NCI-H510A (cell line): ENCODE measurements around the gene SLC24A4.

Source experiments
- DNase-seq: peaks from one replicate; lab custom pipeline; 2025; lab: John Stamatoyannopoulos, UW

Gene SLC24A4

GRCh38 chr14:92501891-92502351, 179.0 kb downstream of the SLC24A4 start:
- DNase-seq = no peak

GRCh38 chr14:92502541-92503286, 179.7 kb downstream of the SLC24A4 start:
- DNase-seq = no peak

DNA sequence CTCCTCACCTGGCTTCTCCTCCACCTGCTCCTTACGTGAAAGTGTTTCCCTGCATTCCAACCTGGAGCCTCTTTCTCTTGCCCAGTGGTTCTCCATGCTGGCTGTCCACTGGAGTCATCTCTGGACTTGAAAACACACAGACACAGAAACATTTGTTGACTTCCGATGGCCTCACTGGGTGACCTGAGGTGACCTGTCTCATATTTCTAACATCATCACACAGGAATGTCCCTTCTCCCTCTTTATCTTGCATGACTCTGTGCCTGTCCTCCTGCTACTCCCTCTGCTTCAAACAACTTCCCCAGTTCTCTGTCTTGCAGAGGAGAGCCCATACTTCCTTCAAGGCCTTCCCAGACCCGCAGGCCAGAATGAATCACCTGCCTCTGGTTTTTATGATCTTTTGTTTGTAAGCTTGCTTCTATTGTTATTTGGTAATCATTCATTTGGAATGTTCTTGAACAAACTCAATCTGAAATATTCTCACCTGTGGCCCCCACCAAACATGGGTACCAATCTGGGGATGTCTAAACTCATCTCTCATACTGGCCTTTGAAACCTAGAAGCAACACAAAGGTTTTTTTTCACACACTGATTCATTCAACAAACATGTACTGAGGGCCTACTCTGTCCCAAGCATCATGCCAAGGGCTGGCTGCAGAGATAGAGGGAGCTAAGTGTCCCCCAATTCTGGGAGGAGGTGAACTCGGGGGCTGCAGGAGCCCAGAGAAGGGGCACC, 181.0 kb downstream of the SLC24A4 start:
- DNase-seq = no peak

DNA sequence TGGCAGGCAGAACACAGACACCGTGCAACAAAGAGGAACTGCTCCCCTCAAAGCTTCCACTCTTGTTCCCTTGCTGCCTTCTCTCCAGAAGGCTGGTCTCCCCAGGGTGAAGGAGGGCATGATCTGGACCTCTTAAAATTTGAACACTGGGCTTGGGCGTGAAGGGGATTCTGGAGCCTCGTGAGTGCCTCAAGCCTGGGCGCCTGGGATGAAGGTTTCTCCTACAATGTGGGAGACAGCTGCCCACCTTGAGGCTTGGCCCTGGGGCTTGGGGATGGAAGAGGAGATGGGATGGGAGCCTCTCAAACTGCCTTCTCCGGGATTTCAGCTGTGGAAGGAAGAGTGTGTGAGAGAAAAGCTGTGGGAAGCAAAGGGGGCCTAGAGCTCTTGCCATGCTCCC, 182.9 kb downstream of the SLC24A4 start:
- DNase-seq = no peak

DNA sequence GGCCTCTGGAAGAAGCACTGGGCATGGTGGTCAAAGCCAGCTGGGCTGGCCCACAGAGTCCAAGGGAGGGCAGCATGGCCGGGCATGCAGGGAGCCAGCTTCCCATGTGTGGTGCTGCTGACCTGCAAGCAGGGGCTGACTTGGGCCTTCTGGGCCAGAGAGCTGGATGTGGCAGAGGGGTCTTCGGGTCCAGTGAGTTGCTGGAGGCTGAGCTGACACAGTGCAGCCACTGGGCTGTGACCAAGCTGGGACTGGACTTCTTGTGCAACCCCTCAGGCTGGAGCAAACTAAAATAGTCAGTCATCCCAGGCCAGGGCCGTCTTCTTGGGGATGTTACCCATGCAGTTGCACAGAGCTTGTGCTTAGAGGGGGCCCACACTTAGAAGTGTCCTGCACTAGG, 183.3 kb downstream of the SLC24A4 start:
- DNase-seq = no peak

GRCh38 chr14:92507174-92507768, 184.3 kb downstream of the SLC24A4 start:
- peak; percentile 88 for DNase-seq

- DNase-seq = no peak
Measured at GRCh38 chr14:92510972-92511371, 188.0 kb downstream of the SLC24A4 start.

GRCh38 chr14:92511453-92512238, 188.7 kb downstream of the SLC24A4 start:
- no peak for DNase-seq

GRCh38 chr14:92512807-92513203, 189.8 kb downstream of the SLC24A4 start:
- DNase-seq = no peak

- DNase-seq = peak; percentile 23
Measured at GRCh38 chr14:92513204-92513965, 190.4 kb downstream of the SLC24A4 start, which contains the start of gene RIN3. TSS of gene RIN3 (plus strand) at chr14:92513781. CDS start at chr14:92513933, 152 bp downstream.

GRCh38 chr14:92513966-92514843, 191.2 kb downstream of the SLC24A4 start:
- DNase-seq = no peak

- DNase-seq = no peak
Measured at GRCh38 chr14:92514844-92515514, 192.0 kb downstream of the SLC24A4 start.

DNA sequence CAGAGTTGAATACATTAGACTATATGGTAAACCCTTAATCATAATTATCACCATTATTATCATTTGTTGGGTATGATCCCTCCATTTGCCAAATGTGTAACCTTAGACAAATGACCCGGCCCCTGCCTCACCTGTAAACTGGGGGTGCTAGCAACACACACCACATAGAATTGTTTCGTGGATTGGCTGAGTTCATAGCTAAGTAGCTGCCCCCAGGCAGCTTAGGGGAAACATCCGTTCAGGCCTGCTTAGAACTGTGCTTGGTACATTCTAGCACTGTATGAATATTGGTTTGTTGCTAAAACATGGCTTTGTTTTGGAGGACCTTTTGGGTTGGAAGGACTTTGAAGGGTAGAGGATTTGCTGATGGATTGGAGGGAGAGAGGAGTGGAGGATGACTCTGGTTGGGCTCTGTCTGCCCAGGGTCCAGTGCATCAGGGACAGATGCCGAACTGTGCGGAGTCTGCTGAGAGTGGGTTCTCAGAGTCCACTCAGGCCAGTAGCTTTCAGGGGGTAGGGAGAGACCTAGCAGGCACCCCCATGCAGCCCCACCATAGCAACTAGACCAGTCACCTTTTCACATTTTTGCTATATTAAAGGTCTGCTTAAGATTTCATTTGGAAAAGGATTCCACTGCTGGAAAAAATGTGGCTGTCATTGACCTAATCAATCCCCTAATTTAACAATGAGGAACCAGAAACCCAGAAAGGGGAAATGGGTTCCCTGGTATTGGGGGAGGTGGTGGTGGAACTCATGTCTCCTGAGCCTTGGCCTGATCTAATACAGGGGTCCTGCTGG, 192.8 kb downstream of the SLC24A4 start:
- DNase-seq = no peak

- no peak for DNase-seq
Measured at GRCh38 chr14:92516344-92516965, 193.5 kb downstream of the SLC24A4 start.

DNA sequence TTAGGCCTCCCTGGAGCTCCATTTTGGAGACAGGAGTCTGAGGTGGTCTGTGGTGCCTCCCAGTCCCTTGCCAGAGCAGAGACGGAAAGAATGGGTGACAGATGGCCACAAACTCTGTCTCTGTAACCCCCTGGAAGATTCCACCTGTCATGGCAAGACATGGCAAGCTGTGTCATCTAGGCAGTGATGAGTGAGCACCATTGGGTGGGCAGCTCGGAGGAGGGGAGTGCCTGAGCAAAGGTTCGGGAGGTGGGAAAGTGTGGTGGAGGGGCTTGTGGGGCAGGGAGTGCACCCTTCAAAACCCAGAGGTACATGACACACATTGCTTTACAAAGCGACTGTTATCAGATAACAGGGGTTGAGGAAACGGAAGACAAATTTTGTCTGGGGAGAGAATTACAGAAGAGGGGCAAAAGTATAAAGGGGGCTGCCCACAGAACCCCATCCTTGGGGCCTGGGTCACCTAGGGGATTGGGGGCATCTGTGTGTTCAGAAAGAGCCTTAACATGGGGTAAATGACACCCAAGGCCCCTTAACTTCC, 194.1 kb downstream of the SLC24A4 start:
- DNase-seq = no peak

DNA sequence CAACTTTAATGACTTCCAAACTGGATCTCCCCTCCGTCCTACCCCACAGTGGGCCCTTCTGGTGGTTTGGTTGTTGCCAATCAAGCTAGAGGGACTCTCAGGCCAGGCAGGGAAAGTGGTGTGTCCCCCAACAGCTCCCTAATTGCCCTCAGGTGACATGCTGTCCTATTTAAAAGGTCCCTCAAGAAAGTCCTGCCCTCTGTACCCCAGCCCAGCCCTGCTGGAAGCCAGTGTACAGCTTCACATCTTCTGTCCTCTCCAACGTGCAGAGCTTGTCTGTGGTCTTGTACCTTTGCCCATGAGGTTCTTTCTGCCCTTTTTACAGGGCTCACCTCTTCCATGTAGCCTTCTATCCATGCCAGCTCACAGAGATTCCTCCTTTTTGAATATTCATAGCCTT, 194.8 kb downstream of the SLC24A4 start:
- no peak for DNase-seq

DNA sequence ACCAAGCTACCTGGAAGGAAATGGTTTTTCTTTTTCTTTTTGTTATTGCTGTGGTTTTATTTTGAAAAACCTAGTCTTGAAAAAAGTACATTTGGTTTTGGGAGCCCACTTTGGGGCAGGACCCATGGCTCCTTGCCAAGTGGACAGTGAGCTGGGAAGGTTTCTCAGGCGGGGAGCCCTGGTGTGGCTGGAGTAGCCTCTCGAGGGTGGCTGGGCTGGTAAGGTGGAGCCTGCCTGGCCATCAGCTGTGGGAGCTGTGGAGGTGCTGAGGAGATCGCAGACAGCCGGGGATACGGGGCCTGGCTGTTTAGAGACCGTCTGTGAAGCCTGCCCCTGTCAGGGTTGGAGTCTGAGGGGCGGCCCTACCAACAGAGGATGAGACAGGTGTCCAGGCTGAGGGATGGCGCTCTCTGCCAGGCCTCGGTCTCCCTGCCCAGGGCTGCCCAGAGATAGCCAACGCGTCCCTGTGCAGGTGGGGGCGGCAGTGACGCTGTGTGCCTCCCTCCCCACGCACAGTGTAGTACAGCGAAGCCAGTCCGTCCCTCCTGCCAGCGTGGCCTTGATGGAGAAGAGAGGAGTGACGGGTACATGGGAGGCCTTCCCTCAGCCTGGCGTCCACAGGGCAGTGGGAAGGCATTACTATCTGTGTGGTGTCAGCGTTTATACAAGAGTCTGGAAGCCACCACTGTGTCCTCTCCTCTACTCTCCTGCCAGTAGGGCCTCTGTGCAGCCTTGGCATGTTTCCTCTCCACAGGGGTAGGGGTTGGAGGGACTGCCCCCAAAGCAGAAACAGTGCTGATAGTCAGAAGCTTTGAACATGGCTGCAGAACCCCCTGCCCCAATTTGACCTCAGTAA, 196.5 kb downstream of the SLC24A4 start:
- no peak for DNase-seq
